Subcutaneous abdominal adipose tissue (tissue), 5 donors: ENCODE measurements around the gene CNRIP1.

Experiments
- H3K27ac ChIP-seq: one replicate; pipeline ENCODE4 v1.7.0; 2013; ENCODE audit warnings: low read depth, mild to moderate bottlenecking, inconsistent platforms, low read length, moderate library complexity
- H3K27me3 ChIP-seq, 5 donors: one replicate each; pipeline ENCODE4 v1.7.0; 2013; ENCODE audit warnings: low read length in 5 of 5, inconsistent platforms in 1 of 5; ENCODE audit not compliant: control insufficient read depth in 5 of 5, insufficient read depth in 4 of 5
- H3K36me3 ChIP-seq, 5 donors: one replicate each; pipeline ENCODE4 v1.7.0; 2013; ENCODE audit warnings: low read length in 5 of 5; ENCODE audit not compliant: control insufficient read depth in 5 of 5, insufficient read depth in 5 of 5
- H3K4me1 ChIP-seq, 5 donors: one replicate each; pipeline ENCODE4 v1.7.0; 2013; ENCODE audit warnings: low read length in 5 of 5, mild to moderate bottlenecking in 3 of 5, moderate library complexity in 1 of 5; ENCODE audit not compliant: control insufficient read depth in 5 of 5, insufficient read depth in 5 of 5
- H3K4me3 ChIP-seq, 5 donors: one replicate each; pipeline ENCODE4 v1.7.0; 2013; ENCODE audit warnings: low read length in 5 of 5, low read depth in 1 of 5
- H3K9ac ChIP-seq, 5 donors: one replicate each; pipeline ENCODE4 v1.7.0; 2013; ENCODE audit warnings: low read length in 5 of 5, mild to moderate bottlenecking in 4 of 5, moderate library complexity in 3 of 5
- H3K9me3 ChIP-seq, 5 donors: one replicate each; pipeline ENCODE4 v1.7.0; 2013; ENCODE audit warnings: low read length in 5 of 5; ENCODE audit not compliant: control insufficient read depth in 5 of 5
- donor health status: healthy.
- donor health status: healthy.
- donor health status: healthy.
- donor health status: healthy.
- donor health status: healthy.

CNRIP1 gene

GRCh38 chr2:68341583-68341982 is 21.8 kb upstream of the CNRIP1 start:
- Histone ChIP-seq H3K36me3 (no peaks in the 10 kb centered on the region), H3K4me1 (no peaks in the 10 kb centered on the region), H3K27ac (no peak overlapping the region), H3K9me3 (no peaks in the 10 kb centered on the region), H3K4me3 (no peak overlapping the region), H3K9ac (no peak overlapping the region), H3K27me3 (peaks cover 0 to 5% (median 3%) of the 10 kb centered on the region in 5 donors)

- Histone ChIP-seq H3K9me3 (no peaks in the 10 kb centered on the region), H3K4me3 (no peak overlapping the region), H3K4me1 (no peaks in the 10 kb centered on the region), H3K9ac (no peak overlapping the region), H3K27me3 (peaks cover 0 to 5% (median 3%) of the 10 kb centered on the region in 5 donors), H3K36me3 (no peaks in the 10 kb centered on the region), H3K27ac (no peak overlapping the region)
These were observed 21.2 kb upstream of the CNRIP1 start for GRCh38 chr2:68341062-68341329.

- H3K27ac ChIP-seq = no peak overlapping the region
- H3K27me3 ChIP-seq = peaks cover 0 to 3% (median 3%) of the 10 kb centered on the region in 5 donors
- no peaks in the 10 kb centered on the region for H3K36me3 ChIP-seq
- H3K9me3 ChIP-seq = no peaks in the 10 kb centered on the region
- H3K4me3 ChIP-seq = no peak overlapping the region
- H3K9ac ChIP-seq = no peak overlapping the region
- H3K4me1 ChIP-seq = no peaks in the 10 kb centered on the region
These were observed 20.7 kb upstream of the CNRIP1 start for GRCh38 chr2:68340226-68341061.

GRCh38 chr2:68336192-68336591 is 16.4 kb upstream of the CNRIP1 start:
- no peak overlapping the region for H3K9ac ChIP-seq
- no peak overlapping the region for H3K4me3 ChIP-seq
- no peaks in the 10 kb centered on the region for H3K36me3 ChIP-seq
- H3K4me1 ChIP-seq = no peaks in the 10 kb centered on the region
- no peak overlapping the region for H3K27ac ChIP-seq
- H3K9me3 ChIP-seq = no peaks in the 10 kb centered on the region
- H3K27me3 ChIP-seq = peaks cover 0 to 3% (median 0%) of the 10 kb centered on the region in 5 donors

GRCh38 chr2:68333931-68334330 is 14.2 kb upstream of the CNRIP1 start:
- no peak overlapping the region for H3K4me3 ChIP-seq
- H3K9ac ChIP-seq = no peak overlapping the region
- peaks cover 0 to 3% (median 0%) of the 10 kb centered on the region in 5 donors for H3K27me3 ChIP-seq
- no peak overlapping the region for H3K27ac ChIP-seq
- H3K36me3 ChIP-seq = no peaks in the 10 kb centered on the region
- H3K4me1 ChIP-seq = no peaks in the 10 kb centered on the region
- no peaks in the 10 kb centered on the region for H3K9me3 ChIP-seq

- Histone ChIP-seq H3K4me1 (no peaks in the 10 kb centered on the region), H3K9ac (no peak overlapping the region), H3K9me3 (no peaks in the 10 kb centered on the region), H3K27ac (no peak overlapping the region), H3K27me3 (peaks cover 0 to 6% (median 0%) of the 10 kb centered on the region in 5 donors), H3K4me3 (no peak overlapping the region), H3K36me3 (no peaks in the 10 kb centered on the region)
These were observed 13.3 kb upstream of the CNRIP1 start for GRCh38 chr2:68333009-68333408.

- Histone ChIP-seq H3K36me3 (no peaks in the 10 kb centered on the region), H3K4me1 (no peaks in the 10 kb centered on the region), H3K4me3 (no peak overlapping the region), H3K9ac (no peak overlapping the region), H3K9me3 (no peaks in the 10 kb centered on the region), H3K27me3 (peaks cover 0 to 6% (median 0%) of the 10 kb centered on the region in 5 donors), H3K27ac (no peak overlapping the region)
These were observed 10.9 kb upstream of the CNRIP1 start for GRCh38 chr2:68330691-68331090.

GRCh38 chr2:68328901-68329300 is 9.2 kb upstream of the CNRIP1 start:
- Histone ChIP-seq H3K9ac (no peak overlapping the region), H3K27me3 (peaks cover 0 to 6% (median 0%) of the 10 kb centered on the region in 5 donors), H3K27ac (no peak overlapping the region), H3K4me3 (no peak overlapping the region), H3K4me1 (no peaks in the 10 kb centered on the region), H3K9me3 (no peaks in the 10 kb centered on the region), H3K36me3 (no peaks in the 10 kb centered on the region)

- H3K4me1 ChIP-seq = peaks cover 0 to 5% (median 5%) of the 10 kb centered on the region in 5 donors
- H3K4me3 ChIP-seq = no peak overlapping the region
- H3K9me3 ChIP-seq = no peaks in the 10 kb centered on the region
- H3K36me3 ChIP-seq = no peaks in the 10 kb centered on the region
- no peak overlapping the region for H3K9ac ChIP-seq
- H3K27me3 ChIP-seq = peaks cover 0 to 6% (median 0%) of the 10 kb centered on the region in 5 donors
- no peak overlapping the region for H3K27ac ChIP-seq
These were observed 5.3 kb upstream of the CNRIP1 start for GRCh38 chr2:68325056-68325455.

GRCh38 chr2:68320118-68320641 is 431 bp upstream of the CNRIP1 start:
- peak overlapping the region; percentile 91 to 96 (median 93) for H3K4me3 ChIP-seq
- H3K9ac ChIP-seq = peak overlapping the region; percentile 49 to 94 (median 89)
- peaks cover 0 to 38% (median 29%) of the 10 kb centered on the region in 5 donors for H3K4me1 ChIP-seq
- H3K9me3 ChIP-seq = no peaks in the 10 kb centered on the region
- no peaks in the 10 kb centered on the region for H3K27me3 ChIP-seq
- H3K36me3 ChIP-seq = peaks cover 4 to 16% (median 9%) of the 10 kb centered on the region in 5 donors
- peak overlapping the region; percentile 97 for H3K27ac ChIP-seq
